ENCODE results near the gene NPC2. TPM values are rescaled to one million over a fixed set of nuclear protein-coding genes. Genes with fewer than 3 reads are reported as not detected.
A peak's percentile ranks its signal among the peaks of the same experiment; 100 is the strongest.

NPC2 gene
- total and polyA plus RNA-seq, 10 donors: 191 to 956 (median 298) TPM

GRCh38 chr14:74480046-74480445, 13.1 kb downstream of the NPC2 start:
- no peak overlapping the region for H3K27ac ChIP-seq
- H3K9me3 ChIP-seq: no peaks in the 10 kb centered on the region
- no peaks in the 10 kb centered on the region for H3K27me3 ChIP-seq (replicated peaks in 1 of 7)
- no peak for TF ChIP-seq CTCF (IDR thresholded peaks at IDR 0.05 in 8 of 11, conservative IDR thresholded peaks at IDR 0.05 in 3 of 11)
- no peak for TF ChIP-seq POLR2AphosphoS5 (IDR thresholded peaks at IDR 0.05)
- no peak for TF ChIP-seq POLR2A (IDR thresholded peaks at IDR 0.05)
- no peak overlapping the region for H3K4me3 ChIP-seq
- intact Hi-C loops (cut with DNase I; ENCODE audit: low total_unique reads): no loop called here
- peaks cover 0 to 100% (median 66%) of the 10 kb centered on the region in 6 donors for H3K36me3 ChIP-seq
- 76 to 90% (median 84%) methylated on average over 4 of the region's 4 CpGs for WGBS, 5 donors
- H3K4me1 ChIP-seq: no peaks in the 10 kb centered on the region
- DNase-seq: no peak

GRCh38 chr14:74478996-74479635, 14.0 kb downstream of the NPC2 start:
- Histone ChIP-seq H3K4me1 (no peaks in the 10 kb centered on the region), H3K27me3 (replicated peaks in 1 of 7) (no peaks in the 10 kb centered on the region), H3K9me3 (no peaks in the 10 kb centered on the region), H3K27ac (no peak overlapping the region), H3K36me3 (peaks cover 0 to 100% (median 65%) of the 10 kb centered on the region in 6 donors), H3K4me3 (no peak overlapping the region)
- intact Hi-C loops (cut with DNase I; ENCODE audit: low total_unique reads): loop anchor here (5.0 kb wide), 1 partner anchor 117 kb away; no protein-coding TSS in a partner anchor
- WGBS, 5 donors: 97 to 100% (median 100%) methylated on average over 2 of the region's 2 CpGs
- TF ChIP-seq POLR2A (IDR thresholded peaks at IDR 0.05) (no peak), CTCF (IDR thresholded peaks at IDR 0.05 in 8 of 11, conservative IDR thresholded peaks at IDR 0.05 in 3 of 11) (peak in 8 of 11 experiments; percentile 12 to 59 (median 38))
- no peak for DNase-seq

GRCh38 chr14:74476607-74477006, 16.5 kb downstream of the NPC2 start:
- 89 to 96% (median 91%) methylated on average over 3 of the region's 3 CpGs for WGBS, 5 donors
- Histone ChIP-seq H3K27ac (no peak overlapping the region), H3K4me3 (no peak overlapping the region), H3K4me1 (no peaks in the 10 kb centered on the region), H3K9me3 (no peaks in the 10 kb centered on the region), H3K27me3 (replicated peaks in 1 of 7) (no peaks in the 10 kb centered on the region), H3K36me3 (peaks cover 0 to 99% (median 56%) of the 10 kb centered on the region in 6 donors)
- intact Hi-C loops (cut with DNase I; ENCODE audit: low total_unique reads): loop anchor here (5.0 kb wide), 1 partner anchor 114 kb away; no protein-coding TSS in a partner anchor
- DNase-seq: no peak
- TF ChIP-seq POLR2A (IDR thresholded peaks at IDR 0.05) (no peak), CTCF (IDR thresholded peaks at IDR 0.05 in 8 of 11, conservative IDR thresholded peaks at IDR 0.05 in 3 of 11) (no peak), POLR2AphosphoS5 (IDR thresholded peaks at IDR 0.05) (no peak)

- intact Hi-C loops (cut with DNase I; ENCODE audit: low total_unique reads): loop anchor here (5.0 kb wide), 1 partner anchor 114 kb away; no protein-coding TSS in a partner anchor
- Histone ChIP-seq H3K4me3 (no peak overlapping the region), H3K27me3 (replicated peaks in 1 of 7) (no peaks in the 10 kb centered on the region), H3K36me3 (peaks cover 0 to 99% (median 51%) of the 10 kb centered on the region in 6 donors), H3K27ac (no peak overlapping the region), H3K9me3 (no peaks in the 10 kb centered on the region), H3K4me1 (no peaks in the 10 kb centered on the region)
- no peak for DNase-seq
- WGBS, 5 donors: 89 to 100% (median 94%) methylated on average over 3 to 4 of the region's 4 CpGs
- no peak for TF ChIP-seq POLR2AphosphoS5 (IDR thresholded peaks at IDR 0.05)
- TF ChIP-seq CTCF (IDR thresholded peaks at IDR 0.05 in 8 of 11, conservative IDR thresholded peaks at IDR 0.05 in 3 of 11): no peak
- no peak for TF ChIP-seq POLR2A (IDR thresholded peaks at IDR 0.05)
Observed at GRCh38 chr14:74476107-74476506, 17.0 kb downstream of the NPC2 start.
